ENCODE measurements around the gene NOS3. TPM values are rescaled to one million over a fixed set of nuclear protein-coding genes. Genes with fewer than 3 reads are reported as not detected.

The NOS3 gene
- total and polyA plus RNA-seq, 2 experiments from 2014 or later = 2.6 to 6.1 TPM

GRCh38 chr7:151060416-151061212, 69.8 kb downstream of the NOS3 start:
- H3K4me1 Mint-ChIP-seq = peaks cover 47% of the 10 kb centered on the region
- Histone ChIP-seq H3K4me1 (ENCODE audit: insufficient read depth) (peaks cover 36% of the 10 kb centered on the region), H3K36me3 (ENCODE audit: insufficient read depth) (peaks cover 9% of the 10 kb centered on the region), H3K79me2 (replicated peaks; ENCODE audit: insufficient read depth) (peaks cover 11% of the 10 kb centered on the region), H3K27ac (ENCODE audit: low read depth) (no peak overlapping the region), H3K9me2 (ENCODE audit: insufficient read depth) (no peaks in the 10 kb centered on the region), H2AFZ (peak overlapping the region; percentile 52; the same call in 1 of the 2 replicates), H3K4me2 (peak overlapping the region; percentile 95), H3K4me3 (peak overlapping the region; percentile 99), H3K27me3 (ENCODE audit: insufficient read depth) (peaks cover 36% of the 10 kb centered on the region), H3F3A (replicated peaks; ENCODE audit: low read depth) (peaks cover 14% of the 10 kb centered on the region), H4K20me1 (replicated peaks; ENCODE audit: insufficient read depth) (no peaks in the 10 kb centered on the region; the same call in 1 of the 2 replicates)
- no peak for TF ChIP-seq ETS1 (IDR thresholded peaks at IDR 0.05)
- no peak for TF ChIP-seq JUNB (IDR thresholded peaks at IDR 0.05; ENCODE audit: unreplicated experiment)
- no peak for TF ChIP-seq CREB1 (CRISPR knock-in tag; IDR thresholded peaks at IDR 0.05; ENCODE audit: low read depth)
- no peak for TF ChIP-seq ZNF331 (CRISPR knock-in tag; IDR thresholded peaks at IDR 0.05; ENCODE audit: low read depth)
- TF ChIP-seq, protein P1, sequence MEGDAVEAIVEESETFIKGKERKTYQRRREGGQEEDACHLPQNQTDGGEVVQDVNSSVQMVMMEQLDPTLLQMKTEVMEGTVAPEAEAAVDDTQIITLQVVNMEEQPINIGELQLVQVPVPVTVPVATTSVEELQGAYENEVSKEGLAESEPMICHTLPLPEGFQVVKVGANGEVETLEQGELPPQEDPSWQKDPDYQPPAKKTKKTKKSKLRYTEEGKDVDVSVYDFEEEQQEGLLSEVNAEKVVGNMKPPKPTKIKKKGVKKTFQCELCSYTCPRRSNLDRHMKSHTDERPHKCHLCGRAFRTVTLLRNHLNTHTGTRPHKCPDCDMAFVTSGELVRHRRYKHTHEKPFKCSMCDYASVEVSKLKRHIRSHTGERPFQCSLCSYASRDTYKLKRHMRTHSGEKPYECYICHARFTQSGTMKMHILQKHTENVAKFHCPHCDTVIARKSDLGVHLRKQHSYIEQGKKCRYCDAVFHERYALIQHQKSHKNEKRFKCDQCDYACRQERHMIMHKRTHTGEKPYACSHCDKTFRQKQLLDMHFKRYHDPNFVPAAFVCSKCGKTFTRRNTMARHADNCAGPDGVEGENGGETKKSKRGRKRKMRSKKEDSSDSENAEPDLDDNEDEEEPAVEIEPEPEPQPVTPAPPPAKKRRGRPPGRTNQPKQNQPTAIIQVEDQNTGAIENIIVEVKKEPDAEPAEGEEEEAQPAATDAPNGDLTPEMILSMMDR (conservative IDR thresholded peaks at IDR 0.05; ENCODE audit: low read depth in 2 of 2) = peak; percentile 10 to 31; a peak in 2 of 4 replicates
- TF ChIP-seq POLR2AphosphoS5 (IDR thresholded peaks at IDR 0.05; ENCODE audit: low read depth) = no peak
- no peak for DNase-seq (ENCODE audit: low spot score)
- H3K36me3 Mint-ChIP-seq (ENCODE audit: low read depth) = peaks cover 14% of the 10 kb centered on the region
- H3K27me3 Mint-ChIP-seq (ENCODE audit: insufficient read depth, low read depth, poor library complexity) = peaks cover 47% of the 10 kb centered on the region
- H3K27ac Mint-ChIP-seq = no peak overlapping the region
- peak overlapping the region; percentile 86 for H3K4me3 Mint-ChIP-seq
- no peaks in the 10 kb centered on the region for H3K9me3 Mint-ChIP-seq
- no peak for ATAC-seq

DNA sequence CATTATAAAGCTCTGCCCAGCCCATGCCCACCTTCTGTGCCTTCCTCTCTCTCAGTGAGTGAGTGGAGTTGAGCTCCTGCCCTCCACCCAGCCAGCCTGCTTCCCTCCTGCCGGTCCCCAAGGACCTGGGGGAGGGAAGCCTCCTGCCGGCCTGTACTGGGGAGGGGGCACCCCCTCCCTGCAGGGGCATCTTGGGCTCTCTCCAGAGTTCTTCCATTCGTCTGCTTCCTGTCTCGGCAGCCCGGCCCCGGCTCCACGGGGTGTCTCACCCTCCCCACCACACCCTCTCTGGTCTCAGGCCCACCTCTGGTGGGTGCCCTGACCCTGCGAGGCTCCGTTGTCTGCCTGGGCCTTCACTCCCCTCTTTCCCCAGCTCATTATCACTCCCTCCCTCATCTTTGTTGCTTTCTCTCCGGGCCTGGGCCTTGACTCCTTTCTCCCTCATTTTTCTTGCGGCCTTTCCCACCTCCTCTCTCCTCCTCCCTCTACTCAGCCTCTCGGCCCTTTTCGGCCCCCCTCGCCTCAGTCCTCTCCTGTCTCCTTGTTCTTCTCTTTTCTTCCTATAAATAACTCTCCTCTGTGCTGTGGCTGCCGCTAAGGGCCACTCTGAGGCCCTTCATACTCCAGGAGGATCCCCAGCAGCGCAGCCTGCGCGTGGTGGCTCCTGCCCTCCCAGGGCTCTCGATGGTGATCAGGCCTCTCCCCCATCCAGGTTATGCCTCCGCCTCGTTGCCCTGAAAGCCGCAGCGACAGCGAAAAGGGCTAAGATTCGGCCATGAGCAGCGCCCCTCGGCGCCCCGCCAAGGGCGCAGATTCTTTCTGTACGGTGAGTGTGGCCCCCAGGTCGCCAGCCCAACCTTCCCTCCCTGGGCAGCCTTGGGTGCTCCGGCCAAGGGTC, 70.6 kb downstream of the NOS3 start:
- Histone ChIP-seq H3K27me3 (ENCODE audit: insufficient read depth) (peaks cover 28% of the 10 kb centered on the region), H3K27ac (ENCODE audit: low read depth) (no peak overlapping the region), H3K4me2 (peak overlapping the region; percentile 95), H3K36me3 (ENCODE audit: insufficient read depth) (peaks cover 9% of the 10 kb centered on the region), H2AFZ (no peak overlapping the region), H3K9me2 (ENCODE audit: insufficient read depth) (no peaks in the 10 kb centered on the region), H4K20me1 (replicated peaks; ENCODE audit: insufficient read depth) (no peaks in the 10 kb centered on the region; the same call in 1 of the 2 replicates), H3K4me3 (peak overlapping the region; percentile 99), H3K79me2 (replicated peaks; ENCODE audit: insufficient read depth) (peaks cover 11% of the 10 kb centered on the region), H3K4me1 (ENCODE audit: insufficient read depth) (peaks cover 31% of the 10 kb centered on the region), H3F3A (replicated peaks; ENCODE audit: low read depth) (peaks cover 14% of the 10 kb centered on the region)
- peak; percentile 39 for TF ChIP-seq EZH2 (IDR thresholded peaks at IDR 0.05; ENCODE audit: low read depth, unreplicated experiment)
- TF ChIP-seq, protein P1 (conservative IDR thresholded peaks at IDR 0.05; ENCODE audit: low read depth in 2 of 2) = no peak
- Mint-ChIP-seq H3K36me3 (ENCODE audit: low read depth) (peaks cover 16% of the 10 kb centered on the region), H3K9me3 (no peaks in the 10 kb centered on the region), H3K4me3 (peak overlapping the region; percentile 86), H3K4me1 (peaks cover 41% of the 10 kb centered on the region), H3K27ac (no peak overlapping the region), H3K27me3 (ENCODE audit: insufficient read depth, low read depth, poor library complexity) (peaks cover 43% of the 10 kb centered on the region)
- DNase-seq (ENCODE audit: low spot score) (no peak), ATAC-seq (no peak)

All from GM23338 (cell line).